Fibroblast of the aortic adventitia (primary cell): ENCODE results near the gene NCOA1. TPM values are rescaled to one million over a fixed set of nuclear protein-coding genes. Genes with fewer than 3 reads are reported as not detected.

Experiments used
- DNase-seq: peaks from one replicate; pipeline ENCODE4 v3.0.0-alpha.2; 2010; ENCODE audit warnings: low read depth
- H3K4me3 ChIP-seq: 2 replicates; pipeline ENCODE4 v1.5.1; 2011; ENCODE audit warnings: low read depth, mild to moderate bottlenecking, control low read depth, low read length, moderate library complexity
- total RNA-seq: library from RNA; depleted of rRNA; stranded (reverse); fragments of >200 nt; gene quantifications from 2 replicates; pipeline ENCODE4 v1.2.3, GENCODE V29; 2012; ENCODE audit warnings: low replicate concordance
- TF ChIP-seq, protein P1 (sequence below): IDR thresholded peaks from 2 replicates; pipeline ENCODE4 v1.5.1; 2011; ENCODE audit warnings: mild to moderate bottlenecking, low read length, control low read depth, inconsistent platforms; ENCODE audit not compliant: insufficient read depth

The NCOA1 gene
- total RNA-seq, 1 donor, result 24.0 TPM

- TF ChIP-seq, protein P1, sequence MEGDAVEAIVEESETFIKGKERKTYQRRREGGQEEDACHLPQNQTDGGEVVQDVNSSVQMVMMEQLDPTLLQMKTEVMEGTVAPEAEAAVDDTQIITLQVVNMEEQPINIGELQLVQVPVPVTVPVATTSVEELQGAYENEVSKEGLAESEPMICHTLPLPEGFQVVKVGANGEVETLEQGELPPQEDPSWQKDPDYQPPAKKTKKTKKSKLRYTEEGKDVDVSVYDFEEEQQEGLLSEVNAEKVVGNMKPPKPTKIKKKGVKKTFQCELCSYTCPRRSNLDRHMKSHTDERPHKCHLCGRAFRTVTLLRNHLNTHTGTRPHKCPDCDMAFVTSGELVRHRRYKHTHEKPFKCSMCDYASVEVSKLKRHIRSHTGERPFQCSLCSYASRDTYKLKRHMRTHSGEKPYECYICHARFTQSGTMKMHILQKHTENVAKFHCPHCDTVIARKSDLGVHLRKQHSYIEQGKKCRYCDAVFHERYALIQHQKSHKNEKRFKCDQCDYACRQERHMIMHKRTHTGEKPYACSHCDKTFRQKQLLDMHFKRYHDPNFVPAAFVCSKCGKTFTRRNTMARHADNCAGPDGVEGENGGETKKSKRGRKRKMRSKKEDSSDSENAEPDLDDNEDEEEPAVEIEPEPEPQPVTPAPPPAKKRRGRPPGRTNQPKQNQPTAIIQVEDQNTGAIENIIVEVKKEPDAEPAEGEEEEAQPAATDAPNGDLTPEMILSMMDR, result no peak
- no peak for DNase-seq
- no peak overlapping the region for H3K4me3 ChIP-seq
These were observed 283.3 kb downstream of the NCOA1 start for GRCh38 chr2:24774373-24774772.

DNA sequence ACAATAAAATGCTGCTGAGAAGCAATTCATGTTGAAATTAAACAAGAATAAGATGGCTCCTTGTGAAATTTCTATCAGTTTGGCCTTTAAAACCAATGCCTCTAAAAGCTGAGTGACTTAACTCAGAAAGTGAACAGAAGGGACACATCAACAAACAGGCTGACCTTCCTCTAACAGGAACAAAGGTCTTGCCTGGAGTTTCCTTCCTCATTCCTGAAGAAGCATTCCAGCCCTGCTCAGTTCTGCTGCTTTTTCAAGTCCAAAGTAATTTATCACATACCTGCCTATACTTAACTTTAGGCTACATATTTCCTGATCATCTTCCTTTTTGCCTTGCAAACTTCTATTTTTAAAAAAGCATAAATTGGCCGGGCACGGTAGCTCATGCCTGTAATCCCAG, 288.1 kb downstream of the NCOA1 start:
- TF ChIP-seq, protein P1, result no peak
- DNase-seq, result no peak
- H3K4me3 ChIP-seq, result no peak overlapping the region

DNA sequence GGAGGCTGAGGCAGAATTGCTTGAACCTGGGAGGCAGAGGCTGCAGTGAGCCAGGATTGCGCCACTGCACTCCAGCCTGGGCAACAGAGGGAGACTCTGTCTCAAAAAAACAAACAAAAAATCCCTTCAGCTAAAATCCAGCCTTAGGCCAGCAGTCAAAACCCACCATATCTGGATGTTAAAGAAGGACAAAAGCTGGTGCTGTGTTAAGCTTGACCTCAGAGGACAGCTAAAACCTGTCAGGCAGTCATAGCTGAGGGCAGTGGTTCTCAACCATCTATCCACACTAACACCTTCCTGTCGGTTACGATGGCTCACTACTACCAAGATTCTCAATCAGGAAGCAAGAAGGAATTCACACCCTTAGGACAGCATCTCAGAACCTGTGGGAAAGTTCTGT, 292.6 kb downstream of the NCOA1 start:
- H3K4me3 ChIP-seq, result no peak overlapping the region
- no peak for DNase-seq
- TF ChIP-seq, protein P1, result no peak

GRCh38 chr2:24785671-24786321, 294.7 kb downstream of the NCOA1 start:
- TF ChIP-seq, protein P1, result no peak
- DNase-seq, result no peak
- no peak overlapping the region for H3K4me3 ChIP-seq

DNA sequence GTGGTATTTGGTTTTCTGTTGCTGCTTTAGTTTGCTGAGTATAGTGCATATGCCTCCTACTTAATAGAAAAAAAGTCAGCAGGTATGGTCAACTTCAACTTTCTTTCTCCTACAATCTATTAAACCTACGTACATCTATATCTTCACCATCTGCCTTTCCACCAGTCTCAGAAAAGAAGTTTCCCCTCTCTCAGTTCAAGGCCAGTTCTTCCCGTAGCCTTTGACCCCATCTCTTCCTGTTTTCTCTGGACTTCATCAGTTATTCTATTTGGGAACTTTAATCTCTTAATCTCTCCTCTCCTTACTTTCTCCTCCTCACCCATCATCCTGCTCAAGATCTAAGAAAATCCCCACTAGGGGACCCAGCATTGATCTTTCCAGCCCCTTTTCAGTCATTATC, 296.5 kb downstream of the NCOA1 start:
- DNase-seq, result no peak
- no peak overlapping the region for H3K4me3 ChIP-seq
- TF ChIP-seq, protein P1, result no peak

- TF ChIP-seq, protein P1, result no peak
- no peak for DNase-seq
These were observed 297.8 kb downstream of the NCOA1 start for GRCh38 chr2:24788816-24789215.

DNA sequence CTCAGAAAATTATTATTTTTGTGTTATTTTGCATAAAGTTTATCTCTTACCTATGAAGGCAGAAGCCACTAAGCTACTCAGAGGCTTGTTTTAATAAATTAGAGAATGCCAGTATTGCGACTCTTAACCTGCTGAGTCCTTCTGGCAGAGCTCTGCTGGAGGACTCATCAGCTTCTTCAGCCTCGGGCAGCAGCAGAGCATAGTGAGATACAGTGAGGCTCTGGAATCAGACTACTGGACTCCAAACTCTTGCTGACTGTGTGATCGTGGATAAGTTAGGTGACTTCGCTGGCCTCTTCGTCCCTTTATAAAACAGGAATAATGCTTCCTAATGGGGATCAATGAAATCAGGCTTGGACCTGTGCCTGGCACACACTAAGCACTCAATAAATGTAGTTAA, 300.4 kb downstream of the NCOA1 start:
- no peak for DNase-seq
- no peak overlapping the region for H3K4me3 ChIP-seq
- TF ChIP-seq, protein P1, result no peak

More at GRCh38 chr2:24788816-24789215, 297.8 kb downstream of the NCOA1 start:
- H3K4me3 ChIP-seq, result no peak overlapping the region
